Mesenchymal stem cell (in vitro differentiated cells and primary cell): Measurements from ENCODE around the gene VPS29.
A peak's percentile ranks its signal among the peaks of the same experiment; 100 is the strongest.
"Not testable (repeated sequence)": the region's sequence is repeated elsewhere in the genome, so short reads cannot be mapped to it uniquely, and the experiment has no call there.

ENCODE experiments used
- DNase-seq: peaks from one replicate; pipeline ENCODE4 v3.0.0-alpha.2; 2013
- H2AFZ ChIP-seq: one replicate; pipeline ENCODE4 v1.6.1; 2013; ENCODE audit warnings: low read depth, mild to moderate bottlenecking, control low read depth, inconsistent platforms, low read length, moderate library complexity
- H2AK5ac ChIP-seq: 2 replicates; pipeline ENCODE4 v1.6.1; 2013; ENCODE audit warnings: low read length, moderate library complexity, mild to moderate bottlenecking, inconsistent platforms; ENCODE audit not compliant: severe bottlenecking
- H2BK120ac ChIP-seq: one replicate; pipeline ENCODE4 v1.6.1; 2013; ENCODE audit warnings: low read depth, mild to moderate bottlenecking, inconsistent platforms, low read length, moderate library complexity
- H2BK12ac ChIP-seq, 2 experiments: one replicate each; pipeline ENCODE4 v1.6.1; 2013; ENCODE audit warnings: inconsistent platforms in 2 of 2, low read length in 2 of 2, mild to moderate bottlenecking in 2 of 2, moderate library complexity in 2 of 2, control low read depth in 1 of 2
- H2BK15ac ChIP-seq: one replicate; pipeline ENCODE4 v1.6.1; 2013; ENCODE audit warnings: mild to moderate bottlenecking, low read depth, inconsistent platforms; ENCODE audit not compliant: poor library complexity, severe bottlenecking
- H2BK5ac ChIP-seq: 2 replicates; pipeline ENCODE4 v1.6.1; 2013; ENCODE audit warnings: low read depth, mild to moderate bottlenecking, low read length, control low read depth, inconsistent platforms; ENCODE audit not compliant: poor library complexity, severe bottlenecking
- H3K14ac ChIP-seq, 2 experiments: one replicate each; pipeline ENCODE4 v1.6.1; 2013; ENCODE audit warnings: inconsistent platforms in 2 of 2, low read length in 2 of 2, control low read depth in 1 of 2, mild to moderate bottlenecking in 1 of 2, moderate library complexity in 1 of 2
- H3K18ac ChIP-seq, 2 experiments: one replicate each; pipeline ENCODE4 v1.6.1; 2013; ENCODE audit warnings: inconsistent platforms in 2 of 2, low read length in 2 of 2, control low read depth in 1 of 2, low read depth in 1 of 2, mild to moderate bottlenecking in 1 of 2
- H3K23ac ChIP-seq, 2 experiments: one replicate each; pipeline ENCODE4 v1.6.1; 2013; ENCODE audit warnings: inconsistent platforms in 2 of 2, low read length in 2 of 2, mild to moderate bottlenecking in 2 of 2, moderate library complexity in 2 of 2, control low read depth in 1 of 2
- H3K27ac ChIP-seq: 2 replicates; pipeline ENCODE4 v1.5.1; 2013; ENCODE audit warnings: mild to moderate bottlenecking, moderate library complexity, low read length, control low read depth, inconsistent platforms; ENCODE audit not compliant: poor library complexity, severe bottlenecking
- H3K27me3 ChIP-seq, 2 experiments: 2 replicates each; pipeline versions ENCODE4 v1.6.1 to v1.7.0; 2013; ENCODE audit warnings: low read length in 2 of 2, mild to moderate bottlenecking in 2 of 2, moderate library complexity in 2 of 2, control low read depth in 1 of 2, inconsistent platforms in 1 of 2; ENCODE audit not compliant: control insufficient read depth in 1 of 2, insufficient read depth in 1 of 2
- H3K36me3 ChIP-seq, 2 experiments: 2 replicates each; pipeline versions ENCODE4 v1.6.1 to v1.7.0; 2013; ENCODE audit warnings: low read length in 2 of 2, control low read depth in 1 of 2, inconsistent platforms in 1 of 2, low read depth in 1 of 2, mild to moderate bottlenecking in 1 of 2; ENCODE audit not compliant: insufficient read depth in 2 of 2, control insufficient read depth in 1 of 2
- H3K4ac ChIP-seq, 2 experiments: one replicate each; pipeline ENCODE4 v1.6.1; 2013; ENCODE audit warnings: inconsistent platforms in 2 of 2, low read length in 2 of 2, mild to moderate bottlenecking in 2 of 2, moderate library complexity in 2 of 2, control low read depth in 1 of 2, low read depth in 1 of 2
- H3K4me1 ChIP-seq: 2 replicates; pipeline ENCODE4 v1.6.1; 2013; ENCODE audit warnings: low read depth, low read length, control low read depth; ENCODE audit not compliant: control insufficient read depth, insufficient read depth
- H3K4me2 ChIP-seq: 2 replicates; pipeline ENCODE4 v1.6.1; 2013; ENCODE audit warnings: low read length, mild to moderate bottlenecking, inconsistent platforms; ENCODE audit not compliant: poor library complexity, severe bottlenecking
- H3K4me3 ChIP-seq, 2 experiments: 2 replicates each; pipeline versions ENCODE4 v1.5.1 to v1.7.0; 2013; ENCODE audit warnings: low read length in 2 of 2, mild to moderate bottlenecking in 2 of 2, control low read depth in 1 of 2, low read depth in 1 of 2; ENCODE audit not compliant: insufficient read depth in 1 of 2
- H3K79me1 ChIP-seq: replicated peaks from 2 replicates; pipeline ENCODE4 v1.6.1; 2013; ENCODE audit warnings: mild to moderate bottlenecking, control low read depth, low read length, inconsistent platforms; ENCODE audit not compliant: poor library complexity, severe bottlenecking
- H3K9ac ChIP-seq: 2 replicates; pipeline ENCODE4 v1.7.0; 2013; ENCODE audit warnings: mild to moderate bottlenecking, low read length, moderate library complexity
- H3K9me3 ChIP-seq: 2 replicates; pipeline ENCODE4 v1.7.0; 2013; ENCODE audit warnings: mild to moderate bottlenecking, low read length; ENCODE audit not compliant: control insufficient read depth
- H4K8ac ChIP-seq: one replicate; pipeline ENCODE4 v1.6.1; 2013; ENCODE audit warnings: inconsistent platforms, mild to moderate bottlenecking, low read length, moderate library complexity
- H4K91ac ChIP-seq: one replicate; pipeline ENCODE4 v1.6.1; 2013; ENCODE audit warnings: mild to moderate bottlenecking, low read length, inconsistent platforms
- WGBS: methylation state at CpG from one replicate; pipeline ENCODE4 v1.1.7; 2013; ENCODE audit warnings: mixed read lengths; 5-methylcytosine and 5-hydroxymethylcytosine counted together

The VPS29 gene

DNA sequence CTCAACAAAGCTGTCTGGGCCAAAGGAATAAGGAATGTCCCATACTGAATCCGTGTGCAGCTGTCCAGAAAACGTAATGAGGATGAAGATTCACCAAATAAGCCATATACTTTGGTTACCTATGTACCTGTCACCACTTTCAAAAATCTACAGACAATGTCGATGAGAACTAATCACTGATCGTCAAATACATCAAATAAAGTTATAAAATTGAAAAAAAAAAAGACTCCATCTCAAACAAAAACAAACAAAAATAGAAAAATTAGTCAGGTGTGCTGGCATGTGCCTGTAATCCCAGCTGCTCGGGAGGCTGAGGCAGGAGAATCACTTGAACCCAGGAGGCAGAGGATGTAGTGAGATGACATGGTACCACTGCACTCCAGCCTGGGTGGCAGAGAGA is 40.7 kb downstream of the VPS29 start:
- H3K4me1 ChIP-seq, DNase-seq, H3K14ac ChIP-seq, H2BK15ac ChIP-seq, H3K4me3 ChIP-seq, H4K91ac ChIP-seq, H2AK5ac ChIP-seq, H4K8ac ChIP-seq, H3K27me3 ChIP-seq, H3K27ac ChIP-seq, H2BK120ac ChIP-seq, H2AFZ ChIP-seq, H3K4me2 ChIP-seq, H2BK5ac ChIP-seq, H3K23ac ChIP-seq, H3K18ac ChIP-seq, H3K4ac ChIP-seq, H2BK12ac ChIP-seq, H3K9me3 ChIP-seq, H3K9ac ChIP-seq: not testable (repeated sequence)
- H3K36me3 ChIP-seq: peaks cover 7 to 25% of the 10 kb centered on the region in 2 experiments
- 90% methylated on average over 5 of the region's 5 CpGs for WGBS
- H3K79me1 ChIP-seq: peaks cover 27% of the 10 kb centered on the region

DNA sequence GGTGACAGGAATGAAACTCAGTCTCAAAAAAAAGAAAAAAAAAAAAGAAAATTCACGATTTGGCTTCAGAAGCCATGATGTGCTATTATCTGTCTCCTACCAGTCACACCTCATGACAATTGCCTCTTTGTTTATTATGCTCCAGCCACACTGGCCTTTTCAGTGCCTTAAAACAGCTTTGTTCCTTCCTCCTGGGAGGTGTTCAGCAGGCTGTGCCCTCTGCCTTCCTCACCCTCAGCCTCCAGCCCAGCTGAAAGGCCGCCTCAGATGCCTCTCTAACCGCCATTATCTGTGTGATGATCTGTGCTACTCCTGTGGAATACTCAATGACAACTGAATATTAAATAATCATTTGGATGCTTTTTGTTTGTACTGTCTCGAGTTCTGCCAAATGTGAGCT is 43.2 kb downstream of the VPS29 start:
- Histone ChIP-seq H3K18ac (no peak overlapping the region), H3K27me3 (no peaks in the 10 kb centered on the region), H3K27ac (no peak overlapping the region), H2BK120ac (no peak overlapping the region), H3K4ac (no peak overlapping the region), H3K4me3 (no peak overlapping the region), H3K14ac (no peak overlapping the region), H2BK12ac (no peak overlapping the region), H3K79me1 (peaks cover 23% of the 10 kb centered on the region), H3K23ac (no peak overlapping the region), H3K36me3 (peaks cover 18 to 22% of the 10 kb centered on the region in 2 experiments), H4K91ac (no peak overlapping the region), H2AK5ac (no peak overlapping the region), H3K9ac (no peak overlapping the region), H3K4me2 (no peak overlapping the region), H2BK15ac (no peak overlapping the region), H3K4me1 (no peaks in the 10 kb centered on the region), H3K9me3 (no peaks in the 10 kb centered on the region), H2BK5ac (no peak overlapping the region), H2AFZ (no peak overlapping the region), H4K8ac (no peak overlapping the region)
- 96% methylated on average over 2 of the region's 4 CpGs for WGBS
- DNase-seq: no peak

DNA sequence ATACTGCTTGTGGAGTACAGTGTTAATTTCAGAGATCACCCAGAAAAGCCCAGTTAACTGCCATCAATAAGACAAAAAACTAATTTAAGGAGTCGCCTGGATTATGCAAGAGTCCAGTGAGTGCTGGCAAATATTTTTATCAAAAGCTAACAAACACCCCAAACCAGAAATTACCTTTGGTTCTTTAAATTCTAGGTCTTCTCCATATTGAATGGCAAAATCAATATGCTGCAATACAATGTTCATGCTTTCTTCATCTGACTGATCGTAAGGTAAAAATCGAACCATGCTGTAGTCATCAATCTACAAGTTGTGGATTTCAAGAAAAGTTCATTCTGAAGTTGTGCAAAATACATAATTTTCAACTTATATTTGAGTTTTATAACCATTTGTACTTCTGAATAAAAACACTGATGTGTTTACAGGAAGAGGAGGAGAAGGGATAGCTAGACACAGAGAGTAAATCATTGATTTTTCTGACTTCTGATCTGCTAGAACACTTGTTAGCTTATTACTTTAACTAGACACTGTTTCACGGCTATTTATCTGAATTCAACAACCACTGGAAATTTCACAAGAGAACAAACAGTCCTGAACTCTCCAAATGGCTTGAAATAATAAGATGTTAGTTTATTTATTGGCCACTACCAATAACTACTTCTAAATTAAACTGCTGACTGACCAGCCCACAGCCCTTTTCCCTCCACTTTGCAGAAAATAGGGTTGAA is 48.2 kb downstream of the VPS29 start:
- H3K27me3 ChIP-seq: no peaks in the 10 kb centered on the region
- H3K4ac ChIP-seq: no peak overlapping the region
- no peak overlapping the region for H4K91ac ChIP-seq
- no peak for DNase-seq
- no peak overlapping the region for H3K18ac ChIP-seq
- no peak overlapping the region for H2BK120ac ChIP-seq
- H3K79me1 ChIP-seq: peaks cover 2% of the 10 kb centered on the region
- H2BK15ac ChIP-seq: no peak overlapping the region
- no peaks in the 10 kb centered on the region for H3K4me1 ChIP-seq
- H3K14ac ChIP-seq: no peak overlapping the region
- H3K23ac ChIP-seq: no peak overlapping the region
- H2BK12ac ChIP-seq: no peak overlapping the region
- no peaks in the 10 kb centered on the region for H3K9me3 ChIP-seq
- H2BK5ac ChIP-seq: no peak overlapping the region
- peaks cover 17 to 23% of the 10 kb centered on the region in 2 experiments for H3K36me3 ChIP-seq
- no peak overlapping the region for H2AFZ ChIP-seq
- no peak overlapping the region for H3K4me2 ChIP-seq
- no peak overlapping the region for H3K4me3 ChIP-seq
- 100% methylated on average over 1 of the region's 4 CpGs for WGBS
- H3K27ac ChIP-seq: no peak overlapping the region
- no peak overlapping the region for H3K9ac ChIP-seq
- no peak overlapping the region for H2AK5ac ChIP-seq
- no peak overlapping the region for H4K8ac ChIP-seq

- no peak for DNase-seq
- H4K8ac ChIP-seq: no peak overlapping the region
- H3K18ac ChIP-seq: no peak overlapping the region
- no peak overlapping the region for H2BK5ac ChIP-seq
- H4K91ac ChIP-seq: no peak overlapping the region
- H3K27me3 ChIP-seq: no peaks in the 10 kb centered on the region
- H3K4me1 ChIP-seq: peaks cover 3% of the 10 kb centered on the region
- no peak overlapping the region for H2BK12ac ChIP-seq
- no peak overlapping the region for H3K4me3 ChIP-seq
- no peak overlapping the region for H3K4me2 ChIP-seq
- peak overlapping the region; percentile 87 for H2AK5ac ChIP-seq
- peaks cover 2% of the 10 kb centered on the region for H3K79me1 ChIP-seq
- no peak overlapping the region for H2AFZ ChIP-seq
- peak overlapping the region; percentile 99 for H3K9ac ChIP-seq
- H3K4ac ChIP-seq: no peak overlapping the region
- H2BK15ac ChIP-seq: no peak overlapping the region
- 92% methylated on average over 1 of the region's 1 CpG for WGBS
- no peaks in the 10 kb centered on the region for H3K9me3 ChIP-seq
- H3K27ac ChIP-seq: no peak overlapping the region
- H3K23ac ChIP-seq: no peak overlapping the region
- H2BK120ac ChIP-seq: no peak overlapping the region
- no peak overlapping the region for H3K14ac ChIP-seq
- peaks cover 22 to 35% of the 10 kb centered on the region in 2 experiments for H3K36me3 ChIP-seq
Measured at GRCh38 chr12:110451263-110451662, 50.6 kb downstream of the VPS29 start.
